CD4-positive, alpha-beta T cell (primary cell): ENCODE data around the gene LILRA5. TPM values are rescaled to one million over a fixed set of nuclear protein-coding genes. Genes with fewer than 3 reads are reported as not detected.

ENCODE experiments used
- ATAC-seq: fragments of 200-7000 bp; cut with Tn5 transposase; one replicate; pipeline ENCODE4 v1.10.0; 2022; ENCODE audit warnings: mild to moderate bottlenecking; ENCODE audit not compliant: poor library complexity
- CTCF ChIA-PET: fragments of 350-600 bp; sonication (Branson Sonifier 250); formaldehyde crosslinking; loops from one replicate; lab custom pipeline; 2021; ENCODE audit warnings: antibody characterized with exemption, inconsistent platforms; lab: Charles Lee
- POLR2A ChIA-PET: fragments of 350-600 bp; sonication (Branson Sonifier 250); formaldehyde crosslinking; loops from one replicate; lab custom pipeline; 2021; ENCODE audit warnings: antibody characterized with exemption, inconsistent platforms; lab: Charles Lee
- DNase-seq, 14 experiments: peaks; one replicate each; pipeline ENCODE4 v3.0.0-alpha.2; 2013 to 2020; ENCODE audit warnings: mixed read lengths in 2 of 14
- H3K27ac ChIP-seq, 2 donors: one replicate each; pipeline versions ENCODE4 v1.5.1 to v1.7.0; 2013; ENCODE audit warnings: low read length in 2 of 2, low read depth in 1 of 2, mild to moderate bottlenecking in 1 of 2
- H3K27me3 ChIP-seq, 2 experiments: 1 replicate in 1 of 2; 2 replicates in 1 of 2; pipeline versions ENCODE4 v1.6.1 to v1.7.0; 2013; ENCODE audit warnings: low read length in 2 of 2, control low read depth in 1 of 2, mild to moderate bottlenecking in 1 of 2, moderate library complexity in 1 of 2; ENCODE audit not compliant: insufficient read depth in 2 of 2, control insufficient read depth in 1 of 2
- H3K36me3 ChIP-seq: one replicate; pipeline ENCODE4 v1.6.1; 2013; ENCODE audit warnings: low read length, control low read depth; ENCODE audit not compliant: insufficient read depth
- H3K4me1 ChIP-seq: one replicate; pipeline ENCODE4 v1.6.1; 2013; ENCODE audit warnings: low read length, control low read depth; ENCODE audit not compliant: insufficient read depth
- H3K4me3 ChIP-seq: one replicate; pipeline ENCODE4 v1.5.1; 2013; ENCODE audit warnings: mild to moderate bottlenecking, low read length, moderate library complexity
- H3K9me3 ChIP-seq, 2 experiments: 1 replicate in 1 of 2; 2 replicates in 1 of 2; pipeline versions ENCODE4 v1.6.1 to v1.7.0; 2013; ENCODE audit warnings: low read length in 2 of 2, mild to moderate bottlenecking in 2 of 2, control low read depth in 1 of 2, moderate library complexity in 1 of 2; ENCODE audit not compliant: control insufficient read depth in 1 of 2, insufficient read depth in 1 of 2
- H3K27ac Mint-ChIP-seq: one replicate; pipeline ENCODE4 v1.8.0; 2020; ENCODE audit warnings: mixed read lengths
- H3K27me3 Mint-ChIP-seq: one replicate; pipeline ENCODE4 v1.8.0; 2021; ENCODE audit warnings: mixed read lengths
- H3K36me3 Mint-ChIP-seq: one replicate; pipeline ENCODE4 v1.8.0; 2021; ENCODE audit warnings: low read depth, mixed read lengths
- H3K4me1 Mint-ChIP-seq: one replicate; pipeline ENCODE4 v1.8.0; 2021; ENCODE audit warnings: low read depth, mixed read lengths
- H3K4me3 Mint-ChIP-seq: one replicate; pipeline ENCODE4 v1.8.0; 2020; ENCODE audit warnings: mild to moderate bottlenecking, mixed read lengths
- H3K9me3 Mint-ChIP-seq: one replicate; pipeline ENCODE4 v1.8.0; 2020; ENCODE audit warnings: mixed read lengths
- intact Hi-C, 2 experiments: fragments of 100-400 bp; cut with DNase I in 1 of 2; cut with micrococcal nuclease in 1 of 2; formaldehyde crosslinking; loops; one replicate each; pipeline versions ENCODE4 v1.15.1 to v1.9.0; 2023 to 2025; cut with DNase I, micrococcal nuclease
- total RNA-seq, 174 experiments: library from RNA in 2 of 174; stranded (reverse) in 2 of 174; gene quantifications; one replicate each; pipeline ENCODE4 v1.2.3 and lab custom pipeline; 2021 to 2026
- TF ChIP-seq, protein P1 (sequence below): fragments of 200-600 bp; IDR thresholded peaks from one replicate; pipeline ENCODE4 v1.8.0; 2022; ENCODE audit warnings: antibody characterized with exemption, mild to moderate bottlenecking

LILRA5 gene
- total RNA-seq, 2 experiments from 2014 or later = 1.5 TPM

DNA sequence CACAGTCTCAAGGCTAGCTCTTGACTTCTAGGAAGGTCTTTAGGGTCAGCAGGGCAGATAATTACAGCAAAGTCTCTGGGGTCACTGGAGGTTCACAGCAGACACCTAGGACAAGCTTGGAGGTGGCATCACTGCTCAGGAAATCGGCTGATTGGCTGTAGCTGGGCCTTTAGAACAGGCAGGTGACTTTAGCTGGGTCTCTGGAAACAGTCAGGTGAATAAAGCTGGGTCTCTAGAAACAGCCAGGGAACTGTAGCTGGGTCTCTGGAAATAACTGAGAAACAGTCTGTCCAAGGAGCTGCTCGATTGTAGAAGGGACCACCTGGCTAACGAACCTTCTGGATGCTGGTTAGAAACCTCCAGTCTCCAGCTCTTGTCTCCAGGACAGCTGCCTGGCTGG, 41.8 kb upstream of the LILRA5 start:
- intact Hi-C loops = loop anchor here in 1 of 2 experiments (2.0 kb wide), 1 partner anchor 28 kb away; no protein-coding TSS in a partner anchor
- Mint-ChIP-seq H3K27ac (no peak overlapping the region), H3K9me3 (no peaks in the 10 kb centered on the region), H3K27me3 (no peaks in the 10 kb centered on the region), H3K4me1 (peaks cover 3% of the 10 kb centered on the region), H3K4me3 (no peak overlapping the region), H3K36me3 (peaks cover 5% of the 10 kb centered on the region)
- TF ChIP-seq, protein P1, sequence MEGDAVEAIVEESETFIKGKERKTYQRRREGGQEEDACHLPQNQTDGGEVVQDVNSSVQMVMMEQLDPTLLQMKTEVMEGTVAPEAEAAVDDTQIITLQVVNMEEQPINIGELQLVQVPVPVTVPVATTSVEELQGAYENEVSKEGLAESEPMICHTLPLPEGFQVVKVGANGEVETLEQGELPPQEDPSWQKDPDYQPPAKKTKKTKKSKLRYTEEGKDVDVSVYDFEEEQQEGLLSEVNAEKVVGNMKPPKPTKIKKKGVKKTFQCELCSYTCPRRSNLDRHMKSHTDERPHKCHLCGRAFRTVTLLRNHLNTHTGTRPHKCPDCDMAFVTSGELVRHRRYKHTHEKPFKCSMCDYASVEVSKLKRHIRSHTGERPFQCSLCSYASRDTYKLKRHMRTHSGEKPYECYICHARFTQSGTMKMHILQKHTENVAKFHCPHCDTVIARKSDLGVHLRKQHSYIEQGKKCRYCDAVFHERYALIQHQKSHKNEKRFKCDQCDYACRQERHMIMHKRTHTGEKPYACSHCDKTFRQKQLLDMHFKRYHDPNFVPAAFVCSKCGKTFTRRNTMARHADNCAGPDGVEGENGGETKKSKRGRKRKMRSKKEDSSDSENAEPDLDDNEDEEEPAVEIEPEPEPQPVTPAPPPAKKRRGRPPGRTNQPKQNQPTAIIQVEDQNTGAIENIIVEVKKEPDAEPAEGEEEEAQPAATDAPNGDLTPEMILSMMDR = no peak
- ChIA-PET CTCF (no interaction called here), POLR2A (interaction anchor here (0.9 to 1.1 kb wide), 2 partner anchors 23 to 34 kb away, joined by 4 to 5 read pairs; no protein-coding TSS in a partner anchor)
- ATAC-seq (no peak), DNase-seq (no peak)
- H3K27ac ChIP-seq = peak overlapping the region in 1 of 2 donors; percentile 5
- no peaks in the 10 kb centered on the region for H3K9me3 ChIP-seq
- no peaks in the 10 kb centered on the region for H3K27me3 ChIP-seq
- H3K4me3 ChIP-seq = no peak overlapping the region
- H3K4me1 ChIP-seq = peaks cover 3% of the 10 kb centered on the region
- H3K36me3 ChIP-seq = peaks cover 32% of the 10 kb centered on the region

DNA sequence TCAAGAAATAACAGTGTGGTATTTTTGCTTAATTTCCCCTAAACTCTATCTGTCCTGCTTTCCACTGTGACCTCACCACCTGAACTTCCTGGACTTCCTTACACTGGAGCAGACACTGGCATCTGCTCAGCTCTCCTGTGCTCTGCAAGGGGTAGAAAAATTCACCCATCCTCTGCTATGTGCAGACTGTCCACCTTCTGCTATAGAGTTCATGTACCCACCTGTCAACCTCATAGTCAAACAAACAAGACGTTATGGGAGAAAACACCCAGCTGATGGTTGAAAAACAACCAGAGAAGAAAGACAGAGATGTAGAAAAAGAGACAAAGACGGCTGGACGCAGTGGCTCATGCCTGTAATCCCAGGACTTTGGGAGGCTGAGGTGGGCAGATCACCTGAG, 39.6 kb upstream of the LILRA5 start:
- CTCF ChIA-PET = interaction anchor here (1.8 kb wide), 1 partner anchor 38 kb away, joined by 4 read pairs; no protein-coding TSS in a partner anchor
- intact Hi-C loops = no loop called here
- H3K27me3 ChIP-seq = no peaks in the 10 kb centered on the region
- Mint-ChIP-seq H3K9me3 (no peaks in the 10 kb centered on the region), H3K27ac (no peak overlapping the region), H3K4me1 (peaks cover 3% of the 10 kb centered on the region), H3K27me3 (peaks cover 3% of the 10 kb centered on the region), H3K4me3 (no peak overlapping the region), H3K36me3 (peaks cover 5% of the 10 kb centered on the region)
- no peaks in the 10 kb centered on the region for H3K9me3 ChIP-seq
- DNase-seq (no peak), ATAC-seq (no peak)
- no peaks in the 10 kb centered on the region for H3K4me1 ChIP-seq
- peaks cover 32% of the 10 kb centered on the region for H3K36me3 ChIP-seq
- TF ChIP-seq, protein P1 = no peak
- no peak overlapping the region for H3K4me3 ChIP-seq
- no peak overlapping the region for H3K27ac ChIP-seq
- POLR2A ChIA-PET = no interaction called here

DNA sequence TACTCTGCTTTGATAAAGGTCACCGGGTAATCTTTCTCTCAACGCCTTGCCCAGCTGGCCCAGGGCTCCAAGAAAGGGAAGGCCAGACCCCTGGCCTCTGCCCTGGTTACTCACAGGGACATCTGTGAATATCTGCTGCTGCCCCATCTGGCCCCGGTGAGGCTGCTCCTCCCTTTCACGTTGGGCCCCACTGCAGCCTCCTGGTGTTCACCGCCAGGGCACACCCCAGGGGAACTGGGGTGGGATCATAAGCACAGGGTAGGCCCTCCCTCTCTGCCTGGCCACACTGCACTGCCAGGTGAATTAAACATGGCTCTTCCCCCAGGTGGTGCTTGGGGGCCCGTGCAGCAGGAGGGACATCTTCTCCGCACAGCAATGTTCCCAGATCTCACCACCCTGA, 39.1 kb upstream of the LILRA5 start:
- ATAC-seq = no peak
- DNase-seq = peak in 1 of 14 experiments; percentile 6
- ChIA-PET POLR2A (no interaction called here), CTCF (no interaction called here)
- Histone ChIP-seq H3K9me3 (no peaks in the 10 kb centered on the region), H3K27ac (no peak overlapping the region), H3K4me3 (no peak overlapping the region), H3K4me1 (no peaks in the 10 kb centered on the region), H3K27me3 (peaks cover 0 to under 1% of the 10 kb centered on the region in 2 experiments), H3K36me3 (peaks cover 32% of the 10 kb centered on the region)
- intact Hi-C loops = no loop called here
- Mint-ChIP-seq H3K27me3 (peaks cover 8% of the 10 kb centered on the region), H3K27ac (no peak overlapping the region), H3K4me3 (no peak overlapping the region), H3K4me1 (peaks cover 3% of the 10 kb centered on the region), H3K36me3 (peaks cover 5% of the 10 kb centered on the region), H3K9me3 (no peaks in the 10 kb centered on the region)
- TF ChIP-seq, protein P1 = no peak
